ENCODE results near the gene NRF1.
"Not testable (repeated sequence)": the region's sequence is repeated elsewhere in the genome, so short reads cannot be mapped to it uniquely, and the experiment has no call there.

NRF1 gene

DNA sequence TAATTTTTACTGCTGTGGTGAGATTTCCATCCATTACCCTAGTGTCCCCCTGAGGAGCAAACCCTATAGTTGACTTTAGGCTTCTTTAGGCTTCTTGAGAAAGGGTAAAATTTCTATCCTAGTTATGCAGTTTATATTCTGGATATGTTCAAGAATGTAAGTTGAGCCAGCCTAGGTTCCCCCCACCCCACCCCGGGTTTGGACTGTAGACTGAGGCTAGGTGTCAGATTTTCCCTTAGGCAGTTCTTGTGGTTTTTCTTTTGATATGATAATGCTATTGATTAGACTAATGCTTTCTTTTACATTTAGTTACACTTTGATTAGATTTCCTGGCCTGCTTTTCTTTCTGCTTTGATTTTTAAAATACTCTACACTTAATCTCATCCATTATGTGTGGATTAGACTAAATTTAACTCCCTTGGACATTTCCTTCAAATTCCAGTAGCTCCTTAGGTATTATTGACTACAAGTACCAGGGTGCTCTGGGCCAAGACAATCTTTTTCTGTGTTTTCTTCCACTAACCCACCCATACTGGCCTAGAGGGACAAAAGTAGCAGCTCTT, 37.7 kb downstream of the NRF1 start:
- DNase-seq, result peak in 1 of 2 donors; percentile 32

- no peak for DNase-seq
These were observed 38.7 kb downstream of the NRF1 start for GRCh38 chr7:129650056-129650758.

DNA sequence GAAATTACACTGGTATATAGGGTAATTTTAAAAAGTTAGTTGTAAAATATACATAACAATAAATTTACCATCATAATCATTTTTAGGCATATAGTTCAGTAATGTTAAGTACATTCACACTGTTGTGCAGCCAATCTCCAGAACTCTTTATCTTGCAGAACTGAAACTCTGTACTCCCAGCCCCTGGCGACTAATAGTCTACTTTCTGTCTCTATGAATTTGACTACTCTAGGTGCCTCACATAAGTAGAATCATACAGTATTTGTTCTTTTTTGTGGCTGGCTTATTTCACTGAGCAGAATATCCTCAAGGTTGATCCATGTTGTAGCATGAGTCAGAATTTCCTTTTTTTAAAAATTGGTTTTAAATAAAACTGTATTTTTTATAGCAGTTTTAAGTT, 41.4 kb downstream of the NRF1 start:
- no peak for DNase-seq

- DNase-seq, result no peak
These were observed 44.3 kb downstream of the NRF1 start for GRCh38 chr7:129655811-129656210.

DNA sequence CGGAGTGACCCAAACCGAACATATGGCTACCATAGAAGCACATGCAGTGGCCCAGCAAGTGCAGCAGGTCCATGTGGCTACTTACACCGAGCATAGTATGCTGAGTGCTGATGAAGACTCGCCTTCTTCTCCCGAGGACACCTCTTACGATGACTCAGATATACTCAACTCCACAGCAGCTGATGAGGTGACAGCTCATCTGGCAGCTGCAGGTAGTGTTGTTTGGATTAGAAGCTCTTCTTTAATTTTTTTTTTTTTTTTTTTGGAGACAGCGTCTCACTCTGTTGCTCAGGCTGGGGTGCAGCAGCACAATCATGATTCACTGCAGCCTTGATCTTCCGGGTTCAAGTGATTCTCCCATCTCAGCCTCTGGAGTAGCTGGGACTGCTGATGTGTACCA, 45.8 kb downstream of the NRF1 start:
- DNase-seq, result no peak

- DNase-seq, result not testable (repeated sequence)
These were observed 48.4 kb downstream of the NRF1 start for GRCh38 chr7:129659907-129660306.

GRCh38 chr7:129661645-129662182, 50.2 kb downstream of the NRF1 start:
- DNase-seq, result no peak

GRCh38 chr7:129663240-129663639, 51.7 kb downstream of the NRF1 start:
- not testable (repeated sequence) for DNase-seq

DNA sequence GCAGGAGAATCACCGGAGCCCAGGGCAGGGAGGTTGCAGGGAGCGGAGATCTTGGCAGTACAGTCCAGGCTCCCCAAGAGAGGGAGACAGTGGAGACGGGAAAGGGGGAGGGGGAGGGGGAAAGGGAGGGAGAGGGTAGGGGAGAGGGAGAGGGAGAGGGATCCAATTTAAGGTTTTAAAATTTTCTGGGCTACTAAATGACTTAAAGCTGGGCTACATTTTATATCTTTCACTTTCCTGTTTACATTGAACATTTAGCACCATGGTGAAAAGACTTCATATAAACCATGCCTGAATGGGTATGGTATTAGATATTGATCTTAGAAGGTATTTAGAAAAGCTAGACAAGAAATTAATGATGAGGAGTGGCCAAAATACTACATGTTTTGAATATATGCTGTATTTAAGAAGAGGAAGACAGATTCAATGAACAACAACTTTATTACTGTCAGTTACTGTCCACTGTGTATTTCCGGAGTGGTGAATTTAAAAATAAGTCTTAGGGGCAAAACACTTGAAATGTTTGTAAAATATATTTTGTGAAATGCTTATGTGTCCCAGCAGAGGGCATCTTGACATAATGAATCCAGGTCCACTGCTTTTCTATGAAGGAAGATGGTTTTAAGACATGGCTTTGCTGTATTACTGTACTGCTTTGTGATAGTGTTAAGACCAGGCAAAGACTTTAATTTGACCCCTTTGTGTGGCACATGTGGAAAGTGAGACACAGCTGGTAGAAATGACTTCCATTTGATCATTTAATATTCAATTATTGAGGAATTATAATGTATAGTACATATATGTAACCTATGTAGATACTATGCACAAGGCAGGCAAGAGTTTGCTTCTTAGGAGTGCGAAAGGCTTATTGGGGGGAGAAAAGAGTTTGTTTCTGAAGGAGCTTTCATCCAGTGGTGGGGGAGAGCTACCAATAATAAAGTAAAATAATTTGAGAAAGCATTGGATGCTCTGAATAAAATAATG, 52.8 kb downstream of the NRF1 start:
- DNase-seq, result no peak

GRCh38 chr7:129665013-129665401, 53.5 kb downstream of the NRF1 start:
- no peak for DNase-seq

GRCh38 chr7:129667116-129667515, 55.6 kb downstream of the NRF1 start:
- no peak for DNase-seq

GRCh38 chr7:129667551-129667950, 56.0 kb downstream of the NRF1 start:
- no peak for DNase-seq

- DNase-seq, result no peak
These were observed 58.4 kb downstream of the NRF1 start for GRCh38 chr7:129669901-129670300.

DNA sequence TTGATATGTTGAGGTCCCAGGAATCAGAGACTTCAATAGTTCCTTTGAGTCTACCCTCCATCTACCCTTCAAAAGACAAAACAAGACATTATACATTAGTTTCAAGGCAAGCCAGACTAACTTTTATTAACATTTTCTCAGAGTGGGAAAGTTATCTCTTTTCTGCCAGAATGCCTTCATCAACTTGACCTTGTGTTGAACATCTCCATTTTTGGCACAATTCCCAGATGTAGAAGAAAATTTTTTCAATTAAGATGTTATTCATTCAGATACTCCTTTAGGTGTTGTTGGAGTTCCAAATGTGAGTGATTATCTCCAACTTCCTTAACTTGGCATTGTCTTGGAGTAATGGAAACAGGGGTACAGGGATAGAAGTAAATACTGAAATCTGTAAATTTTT, 59.1 kb downstream of the NRF1 start:
- no peak for DNase-seq

- DNase-seq, result no peak
These were observed 59.7 kb downstream of the NRF1 start for GRCh38 chr7:129671266-129671665.

DNA sequence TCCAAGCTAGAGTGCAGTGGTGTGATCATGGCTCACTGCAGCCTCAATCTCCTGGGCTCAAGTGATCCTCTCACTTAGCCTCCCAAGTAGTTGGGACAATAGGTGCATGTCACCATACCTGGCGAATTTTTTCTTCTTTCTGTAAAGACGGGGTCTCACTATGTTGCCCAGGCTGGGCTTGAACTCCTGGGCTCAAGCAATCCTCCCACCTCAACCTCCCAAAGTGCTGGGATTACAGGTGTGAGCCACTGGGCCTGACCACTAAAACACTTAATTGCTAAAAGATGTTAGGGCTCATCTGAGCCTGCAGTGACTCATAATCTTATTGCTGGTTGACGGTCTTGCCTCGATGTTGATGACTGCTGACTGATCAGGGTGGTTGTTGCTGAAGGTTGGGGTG, 63.0 kb downstream of the NRF1 start:
- not testable (repeated sequence) for DNase-seq

DNA sequence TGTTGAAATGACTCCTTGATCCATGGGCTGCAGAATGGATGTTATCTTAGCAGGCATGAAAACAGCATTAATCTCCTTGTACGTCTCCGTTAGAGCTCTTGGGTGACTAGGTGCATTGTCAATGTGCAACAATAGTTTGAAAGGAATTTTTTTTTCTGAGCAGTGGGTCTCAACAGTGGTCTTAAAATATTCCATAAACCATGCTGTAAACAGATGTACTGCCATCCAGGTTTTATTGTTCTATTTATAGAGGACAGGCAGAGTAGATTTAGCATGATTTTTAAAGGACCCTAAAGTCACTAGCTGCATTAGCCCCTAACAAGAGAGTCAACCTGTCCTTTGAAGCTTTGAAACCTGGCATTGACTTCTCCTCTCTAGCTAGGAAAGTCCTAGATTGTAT, 64.0 kb downstream of the NRF1 start:
- DNase-seq, result no peak

GRCh38 chr7:129676017-129676897, 64.7 kb downstream of the NRF1 start:
- DNase-seq, result no peak

DNA sequence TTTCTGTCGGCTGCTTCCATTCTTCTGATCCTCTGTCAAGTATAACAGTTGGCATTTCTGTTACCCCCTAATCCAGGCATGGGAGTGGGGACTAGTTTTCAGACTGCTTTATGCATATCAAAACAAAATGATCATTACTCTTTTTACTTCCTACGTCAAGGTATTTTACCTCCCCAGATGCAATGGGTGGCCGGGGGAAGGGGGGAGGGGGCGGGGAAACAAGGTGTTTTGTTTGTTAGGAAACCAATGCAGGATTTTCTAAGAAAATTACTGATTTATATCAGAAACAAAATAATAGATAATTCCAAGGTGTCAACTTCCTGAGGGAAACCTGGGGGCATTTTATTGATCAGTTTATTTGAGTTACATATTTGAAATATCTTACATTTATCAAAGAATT, 66.3 kb downstream of the NRF1 start:
- no peak for DNase-seq

DNA sequence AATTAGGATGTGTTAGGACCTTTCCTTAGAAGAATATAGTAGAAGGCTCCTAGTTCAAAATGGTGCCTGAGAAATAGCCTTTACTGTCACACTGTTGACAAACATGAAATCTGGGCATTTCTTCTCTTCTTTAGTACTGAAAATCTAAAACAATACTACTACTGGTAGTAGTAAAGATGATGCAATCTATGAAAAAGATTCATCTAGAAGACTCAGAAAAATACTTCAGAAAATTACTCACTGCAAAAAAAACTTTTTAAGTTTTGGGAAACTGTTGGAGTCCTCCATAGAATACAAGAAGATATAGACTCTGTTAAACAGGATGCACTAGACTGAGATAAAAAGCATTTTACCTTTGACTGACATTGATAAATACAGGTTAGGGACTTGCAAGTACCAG, 67.1 kb downstream of the NRF1 start:
- no peak for DNase-seq

DNA sequence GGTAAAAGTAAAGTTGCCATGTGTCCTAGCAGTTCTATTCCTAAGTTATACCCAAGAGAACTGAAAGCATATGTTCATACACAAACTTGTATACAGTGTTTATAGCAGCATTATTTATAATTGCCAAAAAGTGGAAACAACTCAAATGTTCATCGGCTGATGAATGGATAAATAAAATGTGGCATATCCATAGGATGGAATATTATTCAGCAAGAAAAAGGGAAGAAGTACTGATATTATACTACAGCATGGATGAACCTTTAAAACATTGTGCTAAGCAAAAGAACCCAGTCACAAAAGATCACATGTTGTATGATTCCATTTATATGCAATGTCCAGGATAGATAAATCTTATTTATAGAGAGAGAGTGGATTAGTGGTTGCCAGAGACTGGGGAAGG, 68.9 kb downstream of the NRF1 start:
- DNase-seq, result no peak

GRCh38 chr7:129684777-129685176, 73.3 kb downstream of the NRF1 start:
- no peak for DNase-seq

All from stimulated activated CD4-positive, alpha-beta T cell treated with anti-CD3 and anti-CD28 coated beads, Interleukin-2, amount 100 ng/mL, for 24 hours (primary cell).